SH-SY5Y (cell line): Measurements from ENCODE around the gene LONRF2.

Source experiments
- GATA2 ChIP-seq: IDR thresholded peaks from 2 replicates; pipeline ENCODE4 v1.6.1; 2011; ENCODE audit warnings: mild to moderate bottlenecking, low read depth, low read length
- GATA3 ChIP-seq: IDR thresholded peaks from 2 replicates; pipeline ENCODE4 v1.6.1; 2011; ENCODE audit warnings: low read depth, mild to moderate bottlenecking, low read length, moderate library complexity

GRCh38 chr2:100270381-100271146 lies 51.7 kb downstream of the LONRF2 start:
- TF ChIP-seq GATA2: no peak
- no peak for TF ChIP-seq GATA3
